Gastrocnemius medialis (tissue), 4 donors: ENCODE measurements around the gene MYO15A. TPM values are rescaled to one million over a fixed set of nuclear protein-coding genes. Genes with fewer than 3 reads are reported as not detected.

Experiments
- ATAC-seq, 2 donors: fragments of 150-250 bp; one replicate each; pipeline ENCODE4 v1.9.1; 2016
- DNase-seq, 2 donors: peaks; one replicate each; pipeline ENCODE4 v3.0.0-alpha.2; 2019
- H3K27ac ChIP-seq, 4 donors: fragments of 200-600 bp; sonication (generic); 1 replicate in 1 of 4; 2 replicates in 3 of 4; pipeline ENCODE4 v1.5.1; 2016 to 2018; ENCODE audit warnings: mild to moderate bottlenecking in 2 of 4, moderate library complexity in 1 of 4
- H3K27me3 ChIP-seq, 3 donors: fragments of 200-600 bp; sonication (generic) in 2 of 3; 1 replicate in 1 of 3; 2 replicates in 2 of 3; pipeline versions ENCODE4 v1.5.1 to v1.6.0; 2016 to 2019; ENCODE audit warnings: mild to moderate bottlenecking in 1 of 3, moderate library complexity in 1 of 3
- H3K36me3 ChIP-seq, 2 donors: fragments of 200-600 bp; sonication (generic) in 1 of 2; one replicate each; pipeline ENCODE4 v1.5.1; 2017 to 2018
- H3K4me1 ChIP-seq, 2 donors: fragments of 200-600 bp; sonication (generic) in 1 of 2; one replicate each; pipeline ENCODE4 v1.5.1; 2016 to 2017; ENCODE audit warnings: mild to moderate bottlenecking in 2 of 2
- H3K4me3 ChIP-seq, 4 donors: fragments of 200-600 bp; sonication (generic) in 3 of 4; 1 replicate in 1 of 4; 2 replicates in 3 of 4; pipeline ENCODE4 v1.5.1; 2016 to 2019; ENCODE audit warnings: mild to moderate bottlenecking in 2 of 4
- H3K9me3 ChIP-seq, 3 donors: fragments of 200-600 bp; sonication (generic) in 2 of 3; 1 replicate in 1 of 3; 2 replicates in 2 of 3; pipeline ENCODE4 v1.5.1; 2016 to 2019
- POLR2A ChIP-seq, 2 donors: fragments of 450-650 bp; IDR thresholded peaks; one replicate each; pipeline ENCODE4 v1.6.1; 2017; ENCODE audit warnings: antibody characterized with exemption in 2 of 2, mild to moderate bottlenecking in 2 of 2, moderate library complexity in 2 of 2
- in situ Hi-C, 4 donors: fragments of 200-750 bp; cut with MboI; loops; one replicate each; pipeline versions ENCODE4 v1.15.0 to v1.8.0; 2017; ENCODE audit warnings: low sequenced_read_pairs in 4 of 4
- intact Hi-C: fragments of 100-400 bp; cut with DNase I; formaldehyde crosslinking; loops from one replicate; pipeline ENCODE4 v1.15.1; 2023; ENCODE audit warnings: low total_unique reads
- total RNA-seq, 4 donors: library from RNA; depleted of rRNA; stranded (reverse); fragments of >200 nt; gene quantifications; one replicate each; pipeline versions ENCODE4 v1.1.0 to v1.2.3, GENCODE V29; 2016
- TF ChIP-seq, protein P1 (sequence below), 5 experiments: fragments of 450-650 bp in 3 of 5; fragments of 200-600 bp in 2 of 5; sonication (generic) in 2 of 5; IDR thresholded peaks in 4 of 5; conservative IDR thresholded peaks in 1 of 5; 1 replicate in 4 of 5; 2 replicates in 1 of 5; pipeline ENCODE4 v1.5.1; 2016 to 2019; ENCODE audit warnings: antibody characterized with exemption in 5 of 5, mild to moderate bottlenecking in 3 of 5, moderate library complexity in 3 of 5

MYO15A gene
- total RNA-seq, 4 donors from 2014 or later = 0.04 to 0.70 (median 0.31) TPM; not detected in 1

DNA sequence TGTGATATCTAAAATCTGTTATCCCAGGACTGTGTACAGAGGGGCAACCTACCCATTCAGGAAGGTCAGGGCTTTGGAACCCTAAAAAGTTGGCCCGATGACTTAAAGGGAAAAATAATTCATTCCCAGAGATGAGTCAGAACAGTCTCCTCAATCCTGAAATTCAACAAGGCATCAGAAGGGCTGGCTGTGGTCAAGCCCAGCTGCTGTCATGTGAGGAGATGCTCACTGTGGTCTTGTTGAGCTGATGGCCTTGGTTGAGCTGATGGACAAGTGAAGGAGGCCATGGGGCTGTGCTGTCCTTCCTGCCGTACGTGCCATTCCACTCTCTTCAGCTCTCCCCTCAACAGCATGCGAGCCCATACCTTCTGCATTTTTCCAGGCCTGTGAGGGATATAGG is 41.7 kb upstream of the MYO15A start:
- in situ Hi-C loops = no loop called here
- H3K4me1 ChIP-seq = peaks cover 10 to 23% of the 10 kb centered on the region in 2 donors
- H3K36me3 ChIP-seq = peaks cover 0 to 34% of the 10 kb centered on the region in 2 donors
- TF ChIP-seq, protein P1, sequence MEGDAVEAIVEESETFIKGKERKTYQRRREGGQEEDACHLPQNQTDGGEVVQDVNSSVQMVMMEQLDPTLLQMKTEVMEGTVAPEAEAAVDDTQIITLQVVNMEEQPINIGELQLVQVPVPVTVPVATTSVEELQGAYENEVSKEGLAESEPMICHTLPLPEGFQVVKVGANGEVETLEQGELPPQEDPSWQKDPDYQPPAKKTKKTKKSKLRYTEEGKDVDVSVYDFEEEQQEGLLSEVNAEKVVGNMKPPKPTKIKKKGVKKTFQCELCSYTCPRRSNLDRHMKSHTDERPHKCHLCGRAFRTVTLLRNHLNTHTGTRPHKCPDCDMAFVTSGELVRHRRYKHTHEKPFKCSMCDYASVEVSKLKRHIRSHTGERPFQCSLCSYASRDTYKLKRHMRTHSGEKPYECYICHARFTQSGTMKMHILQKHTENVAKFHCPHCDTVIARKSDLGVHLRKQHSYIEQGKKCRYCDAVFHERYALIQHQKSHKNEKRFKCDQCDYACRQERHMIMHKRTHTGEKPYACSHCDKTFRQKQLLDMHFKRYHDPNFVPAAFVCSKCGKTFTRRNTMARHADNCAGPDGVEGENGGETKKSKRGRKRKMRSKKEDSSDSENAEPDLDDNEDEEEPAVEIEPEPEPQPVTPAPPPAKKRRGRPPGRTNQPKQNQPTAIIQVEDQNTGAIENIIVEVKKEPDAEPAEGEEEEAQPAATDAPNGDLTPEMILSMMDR (IDR thresholded peaks at IDR 0.05 in 4 of 5, conservative IDR thresholded peaks at IDR 0.05 in 1 of 5) = no peak
- no peak for TF ChIP-seq POLR2A (IDR thresholded peaks at IDR 0.05)
- DNase-seq = no peak
- intact Hi-C loops = no loop called here
- H3K4me3 ChIP-seq = no peak overlapping the region
- H3K27ac ChIP-seq = no peak overlapping the region
- no peaks in the 10 kb centered on the region for H3K27me3 ChIP-seq
- ATAC-seq = no peak
- H3K9me3 ChIP-seq = no peaks in the 10 kb centered on the region

DNA sequence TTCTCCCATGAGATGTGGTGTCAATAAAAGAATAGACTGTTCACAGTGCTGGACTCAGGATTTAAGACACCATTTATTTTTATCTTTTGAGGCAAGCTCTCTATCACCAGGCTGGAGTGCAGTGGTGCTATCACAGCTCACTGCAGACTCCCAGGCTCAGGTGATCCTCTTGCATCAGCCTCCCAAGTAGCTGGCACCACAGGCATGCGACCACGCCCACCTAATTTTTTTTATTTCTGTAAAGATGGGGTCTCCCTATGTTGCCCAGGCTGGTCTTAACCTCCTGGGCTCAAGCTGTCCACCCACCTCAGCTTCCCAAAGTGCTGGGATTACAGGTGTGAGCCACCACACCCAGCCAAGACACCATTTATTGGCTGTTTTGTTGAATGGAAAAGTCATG is 39.5 kb upstream of the MYO15A start:
- H3K4me3 ChIP-seq = no peak overlapping the region
- no peak overlapping the region for H3K27ac ChIP-seq
- H3K9me3 ChIP-seq = no peaks in the 10 kb centered on the region
- no peaks in the 10 kb centered on the region for H3K27me3 ChIP-seq
- ATAC-seq (no peak), DNase-seq (no peak)
- H3K4me1 ChIP-seq = peaks cover 5 to 18% of the 10 kb centered on the region in 2 donors
- peaks cover 0 to 20% of the 10 kb centered on the region in 2 donors for H3K36me3 ChIP-seq
- in situ Hi-C loops = no loop called here
- TF ChIP-seq, protein P1 (IDR thresholded peaks at IDR 0.05 in 4 of 5, conservative IDR thresholded peaks at IDR 0.05 in 1 of 5) = no peak
- no peak for TF ChIP-seq POLR2A (IDR thresholded peaks at IDR 0.05)
- intact Hi-C loops = no loop called here

DNA sequence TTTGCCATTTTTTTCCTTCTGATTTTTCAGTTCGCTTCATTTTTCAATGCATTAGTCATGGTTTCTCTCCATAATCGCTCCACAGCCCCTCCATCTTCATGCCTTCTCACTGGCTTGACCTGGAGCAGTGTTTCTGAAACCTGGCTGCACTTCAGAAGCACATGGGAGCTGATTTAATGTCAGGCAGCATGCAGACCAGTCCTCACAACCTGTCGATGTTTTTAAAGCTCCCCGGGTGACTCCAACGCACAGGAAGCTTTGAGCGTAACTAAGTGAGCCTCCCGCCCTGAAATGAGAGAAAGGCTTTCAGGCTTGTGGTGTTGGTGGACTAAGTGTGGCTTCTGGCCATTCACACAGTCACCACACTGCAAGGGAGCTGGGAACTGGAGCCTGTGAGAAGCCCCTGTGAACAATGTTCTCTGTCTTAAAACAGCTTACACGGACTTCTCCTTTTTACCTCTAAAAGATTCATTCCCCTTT is 37.7 kb upstream of the MYO15A start:
- Histone ChIP-seq H3K27me3 (no peaks in the 10 kb centered on the region), H3K36me3 (peaks cover 0 to 9% of the 10 kb centered on the region in 2 donors), H3K9me3 (no peaks in the 10 kb centered on the region), H3K4me1 (peaks cover 0 to 9% of the 10 kb centered on the region in 2 donors), H3K27ac (no peak overlapping the region), H3K4me3 (no peak overlapping the region)
- DNase-seq = no peak
- no peak for ATAC-seq
- intact Hi-C loops = no loop called here
- in situ Hi-C loops = no loop called here
- TF ChIP-seq, protein P1 (IDR thresholded peaks at IDR 0.05 in 4 of 5, conservative IDR thresholded peaks at IDR 0.05 in 1 of 5) = no peak
- no peak for TF ChIP-seq POLR2A (IDR thresholded peaks at IDR 0.05)

DNA sequence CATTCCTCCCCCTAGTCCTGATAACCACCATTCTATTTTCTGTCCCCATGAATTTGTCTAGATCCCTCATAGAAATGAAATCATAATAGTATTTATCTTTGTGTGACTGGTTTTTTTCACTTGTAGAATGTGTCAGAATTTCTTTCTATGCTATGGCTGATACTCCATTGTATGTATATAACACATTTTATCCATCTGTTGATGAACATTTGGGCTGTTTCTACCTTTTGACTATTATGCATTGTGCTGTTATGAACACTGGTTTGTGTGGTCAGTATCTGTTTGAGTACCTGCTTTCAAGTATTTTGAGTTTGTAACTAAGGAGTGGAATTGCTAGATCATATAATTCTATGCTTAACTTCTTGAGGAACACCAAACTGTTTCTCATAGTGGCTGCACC is 36.8 kb upstream of the MYO15A start:
- Histone ChIP-seq H3K27me3 (no peaks in the 10 kb centered on the region), H3K36me3 (peaks cover 0 to 6% of the 10 kb centered on the region in 2 donors), H3K9me3 (no peaks in the 10 kb centered on the region), H3K4me1 (peaks cover 0 to 9% of the 10 kb centered on the region in 2 donors), H3K4me3 (no peak overlapping the region), H3K27ac (no peak overlapping the region)
- intact Hi-C loops = no loop called here
- ATAC-seq (no peak), DNase-seq (no peak)
- in situ Hi-C loops = no loop called here
- TF ChIP-seq, protein P1 (IDR thresholded peaks at IDR 0.05 in 4 of 5, conservative IDR thresholded peaks at IDR 0.05 in 1 of 5) = no peak
- TF ChIP-seq POLR2A (IDR thresholded peaks at IDR 0.05) = no peak
